ENCODE data around the gene CYP46A1.

The CYP46A1 gene

GRCh38 chr14:99651953-99652746 lies 31.9 kb upstream of the CYP46A1 start:
- TF ChIP-seq FOXP2 (optimal IDR thresholded peaks at IDR 0.05; ENCODE audit: borderline replicate concordance, extremely low read depth, extremely low read length, insufficient read depth) (no peak), REST (IDR thresholded peaks at IDR 0.05; ENCODE audit: insufficient read depth in 1 of 2, low read depth in 2 of 2, low read length in 2 of 2) (no peak), TAF1 (IDR thresholded peaks at IDR 0.05; ENCODE audit: borderline replicate concordance, insufficient read depth, low read length) (no peak), POLR2AphosphoS5 (IDR thresholded peaks at IDR 0.05; ENCODE audit: low read depth, low read length) (no peak), SIN3A (IDR thresholded peaks at IDR 0.05; ENCODE audit: borderline replicate concordance, insufficient read depth, low read length) (no peak)

- TF ChIP-seq TAF1 (IDR thresholded peaks at IDR 0.05; ENCODE audit: borderline replicate concordance, insufficient read depth, low read length) (no peak), POLR2AphosphoS5 (IDR thresholded peaks at IDR 0.05; ENCODE audit: low read depth, low read length) (no peak), REST (IDR thresholded peaks at IDR 0.05; ENCODE audit: insufficient read depth in 1 of 2, low read depth in 2 of 2, low read length in 2 of 2) (no peak), SIN3A (IDR thresholded peaks at IDR 0.05; ENCODE audit: borderline replicate concordance, insufficient read depth, low read length) (no peak), FOXP2 (optimal IDR thresholded peaks at IDR 0.05; ENCODE audit: borderline replicate concordance, extremely low read depth, extremely low read length, insufficient read depth) (no peak)
Observed at GRCh38 chr14:99654235-99654985, 29.7 kb upstream of the CYP46A1 start.

- no peak for TF ChIP-seq FOXP2 (optimal IDR thresholded peaks at IDR 0.05; ENCODE audit: borderline replicate concordance, extremely low read depth, extremely low read length, insufficient read depth)
- TF ChIP-seq REST (IDR thresholded peaks at IDR 0.05; ENCODE audit: insufficient read depth in 1 of 2, low read depth in 2 of 2, low read length in 2 of 2) = no peak
- TF ChIP-seq POLR2AphosphoS5 (IDR thresholded peaks at IDR 0.05; ENCODE audit: low read depth, low read length) = no peak
- TF ChIP-seq TAF1 (IDR thresholded peaks at IDR 0.05; ENCODE audit: borderline replicate concordance, insufficient read depth, low read length) = no peak
- TF ChIP-seq SIN3A (IDR thresholded peaks at IDR 0.05; ENCODE audit: borderline replicate concordance, insufficient read depth, low read length) = no peak
Observed at GRCh38 chr14:99655521-99655920, 28.6 kb upstream of the CYP46A1 start.

GRCh38 chr14:99656171-99656570 lies 27.9 kb upstream of the CYP46A1 start:
- TF ChIP-seq REST (IDR thresholded peaks at IDR 0.05; ENCODE audit: insufficient read depth in 1 of 2, low read depth in 2 of 2, low read length in 2 of 2) = no peak
- TF ChIP-seq FOXP2 (optimal IDR thresholded peaks at IDR 0.05; ENCODE audit: borderline replicate concordance, extremely low read depth, extremely low read length, insufficient read depth) = no peak
